Lower leg skin (tissue), 4 donors: ENCODE measurements around the gene CTBP2. TPM values are rescaled to one million over a fixed set of nuclear protein-coding genes. Genes with fewer than 3 reads are reported as not detected.

Experiments
- DNase-seq, 2 donors: peaks; one replicate each; pipeline ENCODE4 v3.0.0-alpha.2; 2019; ENCODE audit warnings: low spot score in 2 of 2
- H3K4me3 ChIP-seq: fragments of 200-600 bp; sonication (generic); 2 replicates; pipeline ENCODE4 v1.5.1; 2017; ENCODE audit warnings: mild to moderate bottlenecking, low read depth; ENCODE audit not compliant: poor library complexity, severe bottlenecking
- CTCF ChIP-seq, 3 donors: fragments of 450-650 bp; IDR thresholded peaks; one replicate each; pipeline ENCODE4 v1.5.1; 2016; ENCODE audit warnings: antibody characterized with exemption in 3 of 3, mild to moderate bottlenecking in 3 of 3, moderate library complexity in 2 of 3
- POLR2A ChIP-seq, 2 donors: fragments of 450-650 bp; IDR thresholded peaks; one replicate each; pipeline ENCODE4 v1.6.1; 2016 to 2017; ENCODE audit warnings: antibody characterized with exemption in 2 of 2, mild to moderate bottlenecking in 1 of 2, moderate library complexity in 1 of 2
- WGBS, 2 donors: methylation state at CpG; one replicate each; pipeline ENCODE4 v1.1.5; 2018; 5-methylcytosine and 5-hydroxymethylcytosine counted together
- intact Hi-C: fragments of 100-400 bp; cut with DNase I; formaldehyde crosslinking; loops from one replicate; pipeline ENCODE4 v1.15.0; 2023; ENCODE audit warnings: low total_unique reads
- total RNA-seq, 4 donors: library from RNA; depleted of rRNA; stranded (reverse); fragments of >200 nt; gene quantifications; one replicate each; pipeline ENCODE4 v1.1.0, GENCODE V29; 2016

CTBP2 gene
- total RNA-seq, 4 donors from 2014 or later, result 30.3 to 39.5 (median 32.2) TPM

DNA sequence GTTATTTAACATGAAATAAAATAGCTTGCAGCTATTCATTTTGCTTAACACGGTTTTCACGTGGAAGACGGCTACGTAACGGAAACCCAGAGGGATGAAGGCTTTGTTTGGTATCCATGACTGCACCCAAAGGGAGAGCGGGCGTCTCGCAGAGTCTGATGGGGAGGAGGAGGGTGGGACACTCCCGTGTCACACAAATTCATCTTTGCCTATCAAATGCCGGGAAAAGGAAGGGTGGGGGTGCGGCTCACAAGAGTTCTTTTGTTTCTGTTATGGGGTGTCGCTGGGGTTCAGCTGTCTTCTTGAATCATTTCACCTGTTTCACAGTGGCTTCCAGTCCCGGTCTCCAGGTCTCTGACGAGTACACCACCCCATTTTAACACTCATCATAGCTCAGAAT, 110.0 kb downstream of the CTBP2 start:
- TF ChIP-seq POLR2A (IDR thresholded peaks at IDR 0.05) (no peak), CTCF (IDR thresholded peaks at IDR 0.05) (no peak)
- DNase-seq, result no peak
- intact Hi-C loops, result no loop called here
- WGBS, 2 donors, result 92% methylated on average over 14 of the region's 14 CpGs
- H3K4me3 ChIP-seq, result no peak overlapping the region

DNA sequence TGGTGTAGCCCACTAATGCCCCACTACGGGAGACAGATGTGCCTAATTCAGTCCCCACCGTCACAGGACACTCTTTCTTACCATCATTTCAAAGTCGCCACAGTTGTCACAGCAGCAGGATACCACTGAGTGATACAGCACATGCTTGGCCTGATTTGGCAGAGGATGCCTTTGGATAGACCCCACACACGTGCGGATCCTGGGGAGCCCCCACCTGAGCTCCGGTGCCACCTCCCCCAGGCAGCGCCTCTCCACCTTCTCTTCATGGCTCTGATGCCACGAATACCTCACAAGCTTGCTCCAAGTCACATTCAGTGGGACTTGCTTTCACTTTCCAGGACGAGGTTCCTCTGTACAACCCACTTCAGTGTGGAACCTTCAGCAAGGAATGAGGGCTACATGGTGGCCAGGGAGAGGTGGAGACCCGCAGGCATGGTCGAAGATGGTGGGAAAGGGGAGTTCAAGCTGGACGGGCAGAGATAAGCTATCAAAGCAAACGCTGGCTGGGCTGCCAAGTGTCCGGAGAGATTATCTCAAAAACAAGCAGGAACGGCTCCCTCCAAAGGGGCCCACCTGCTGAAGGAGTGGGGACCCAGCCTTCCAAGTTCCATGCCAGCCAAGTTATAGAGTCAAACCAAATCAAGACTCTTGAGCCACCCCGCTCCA, 111.0 kb downstream of the CTBP2 start:
- WGBS, 2 donors, result 83% methylated on average over 16 of the region's 16 CpGs
- no peak overlapping the region for H3K4me3 ChIP-seq
- DNase-seq, result no peak
- TF ChIP-seq POLR2A (IDR thresholded peaks at IDR 0.05), result no peak
- TF ChIP-seq CTCF (IDR thresholded peaks at IDR 0.05), result no peak
- intact Hi-C loops, result no loop called here

- intact Hi-C loops, result no loop called here
Observed at GRCh38 chr10:125048094-125048864, 112.1 kb downstream of the CTBP2 start.

GRCh38 chr10:125043841-125044658, 116.3 kb downstream of the CTBP2 start:
- 66 to 75% methylated on average over 17 of the region's 17 CpGs for WGBS, 2 donors
- intact Hi-C loops, result no loop called here
- H3K4me3 ChIP-seq, result no peak overlapping the region
- DNase-seq, result no peak
- TF ChIP-seq CTCF (IDR thresholded peaks at IDR 0.05), result no peak
- TF ChIP-seq POLR2A (IDR thresholded peaks at IDR 0.05), result no peak

More at GRCh38 chr10:125048094-125048864, 112.1 kb downstream of the CTBP2 start:
- 62 to 67% methylated on average over 16 of the region's 16 CpGs for WGBS, 2 donors
- peak; percentile 77 to 94 for DNase-seq
- H3K4me3 ChIP-seq, result no peak overlapping the region
- TF ChIP-seq CTCF (IDR thresholded peaks at IDR 0.05) (peak in 1 of 3 donors; percentile 20), POLR2A (IDR thresholded peaks at IDR 0.05) (no peak)

DNA sequence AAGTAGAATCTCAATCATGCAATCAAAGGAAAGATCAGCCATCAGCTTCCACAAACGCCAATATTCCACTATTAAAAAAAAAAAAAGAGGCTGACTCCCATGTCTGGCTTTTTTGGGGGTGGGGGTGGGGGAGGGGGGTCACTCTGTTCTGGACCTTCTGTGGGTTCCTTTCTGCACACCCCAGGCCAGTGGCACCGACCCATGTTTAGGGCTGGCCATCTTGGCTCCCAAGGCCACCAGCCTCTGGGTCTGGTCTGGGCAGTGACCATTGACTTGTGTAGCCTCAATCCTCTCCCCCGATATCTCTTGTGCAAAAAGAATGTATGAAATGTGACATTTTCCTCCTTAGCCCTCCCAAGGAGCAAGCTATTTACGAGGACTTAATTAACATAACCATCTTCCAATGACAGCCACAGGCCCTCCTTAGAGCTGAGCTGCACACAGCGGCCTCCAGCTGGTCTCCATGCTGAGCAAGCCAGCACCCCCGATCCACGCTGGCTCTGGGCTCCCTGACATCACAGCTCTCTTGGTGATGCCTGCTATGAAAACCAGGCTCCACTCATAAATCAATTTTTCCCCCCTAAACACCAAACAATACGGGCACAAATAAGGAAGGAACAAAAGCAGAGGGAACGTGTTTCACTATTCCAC, 118.4 kb downstream of the CTBP2 start:
- TF ChIP-seq POLR2A (IDR thresholded peaks at IDR 0.05) (no peak), CTCF (IDR thresholded peaks at IDR 0.05) (no peak)
- no peak for DNase-seq
- intact Hi-C loops, result no loop called here
- 84 to 90% methylated on average over 9 of the region's 9 CpGs for WGBS, 2 donors
- H3K4me3 ChIP-seq, result no peak overlapping the region
